Type B pancreatic cell (in vitro differentiated cells): Measurements from ENCODE around the gene TMPRSS7. TPM values are rescaled to one million over a fixed set of nuclear protein-coding genes. Genes with fewer than 3 reads are reported as not detected.
A peak's percentile ranks its signal among the peaks of the same experiment; 100 is the strongest.

Source experiments
- DNase-seq: peaks from one replicate; pipeline ENCODE4 v3.0.0; 2021; ENCODE audit warnings: mixed read lengths; ENCODE audit not compliant: unreplicated experiment; ENCODE audit errors: extremely low spot score
- H3K27ac Mint-ChIP-seq: 2 replicates; pipeline ENCODE4 v1.8.0; 2021; ENCODE audit warnings: mild to moderate bottlenecking, mixed read lengths
- H3K27me3 Mint-ChIP-seq: 2 replicates; pipeline ENCODE4 v1.8.0; 2021; ENCODE audit warnings: mixed read lengths
- H3K36me3 Mint-ChIP-seq: 2 replicates; pipeline ENCODE4 v1.8.0; 2021; ENCODE audit warnings: mixed read lengths
- H3K4me1 Mint-ChIP-seq: one replicate; pipeline ENCODE4 v1.8.0; 2021; ENCODE audit warnings: mixed read lengths; ENCODE audit not compliant: unreplicated experiment
- H3K4me3 Mint-ChIP-seq: 2 replicates; pipeline ENCODE4 v1.8.0; 2021; ENCODE audit warnings: mild to moderate bottlenecking, mixed read lengths
- H3K9me3 Mint-ChIP-seq: 2 replicates; pipeline ENCODE4 v1.8.0; 2021; ENCODE audit warnings: mixed read lengths
- total RNA-seq: library from RNA; stranded (reverse); gene quantifications from 2 replicates; pipeline ENCODE4 v1.2.1, GENCODE V29; 2021; ENCODE audit warnings: low replicate concordance
- TF ChIP-seq, protein P1 (sequence below): fragments of 200-600 bp; sonication (generic); conservative IDR thresholded peaks from 2 replicates; pipeline ENCODE4 v1.5.0; 2021; ENCODE audit warnings: antibody characterized with exemption, mild to moderate bottlenecking

TMPRSS7 gene
- total RNA-seq, 1 donor from 2014 or later, result 0.48 TPM

DNA sequence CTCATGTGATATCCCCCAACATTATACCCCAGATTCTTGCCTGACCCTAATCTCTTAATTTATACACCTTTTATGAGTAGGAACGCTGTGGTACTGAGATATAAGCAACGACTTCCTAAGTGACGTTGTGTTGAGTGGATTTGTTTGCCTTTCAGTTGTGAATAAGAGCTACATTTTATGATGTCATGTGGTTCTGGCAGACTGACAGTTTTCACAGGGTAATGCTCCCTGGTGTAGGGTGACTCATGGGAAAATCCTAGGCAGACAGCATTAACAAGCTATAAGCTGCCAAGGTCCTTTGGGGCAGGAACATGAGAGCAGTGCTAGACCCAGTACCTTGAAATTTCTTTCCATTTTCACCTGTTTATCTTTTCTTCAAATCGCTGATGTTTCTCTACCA is 62.8 kb downstream of the TMPRSS7 start:
- TF ChIP-seq, protein P1, sequence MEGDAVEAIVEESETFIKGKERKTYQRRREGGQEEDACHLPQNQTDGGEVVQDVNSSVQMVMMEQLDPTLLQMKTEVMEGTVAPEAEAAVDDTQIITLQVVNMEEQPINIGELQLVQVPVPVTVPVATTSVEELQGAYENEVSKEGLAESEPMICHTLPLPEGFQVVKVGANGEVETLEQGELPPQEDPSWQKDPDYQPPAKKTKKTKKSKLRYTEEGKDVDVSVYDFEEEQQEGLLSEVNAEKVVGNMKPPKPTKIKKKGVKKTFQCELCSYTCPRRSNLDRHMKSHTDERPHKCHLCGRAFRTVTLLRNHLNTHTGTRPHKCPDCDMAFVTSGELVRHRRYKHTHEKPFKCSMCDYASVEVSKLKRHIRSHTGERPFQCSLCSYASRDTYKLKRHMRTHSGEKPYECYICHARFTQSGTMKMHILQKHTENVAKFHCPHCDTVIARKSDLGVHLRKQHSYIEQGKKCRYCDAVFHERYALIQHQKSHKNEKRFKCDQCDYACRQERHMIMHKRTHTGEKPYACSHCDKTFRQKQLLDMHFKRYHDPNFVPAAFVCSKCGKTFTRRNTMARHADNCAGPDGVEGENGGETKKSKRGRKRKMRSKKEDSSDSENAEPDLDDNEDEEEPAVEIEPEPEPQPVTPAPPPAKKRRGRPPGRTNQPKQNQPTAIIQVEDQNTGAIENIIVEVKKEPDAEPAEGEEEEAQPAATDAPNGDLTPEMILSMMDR, result no peak

DNA sequence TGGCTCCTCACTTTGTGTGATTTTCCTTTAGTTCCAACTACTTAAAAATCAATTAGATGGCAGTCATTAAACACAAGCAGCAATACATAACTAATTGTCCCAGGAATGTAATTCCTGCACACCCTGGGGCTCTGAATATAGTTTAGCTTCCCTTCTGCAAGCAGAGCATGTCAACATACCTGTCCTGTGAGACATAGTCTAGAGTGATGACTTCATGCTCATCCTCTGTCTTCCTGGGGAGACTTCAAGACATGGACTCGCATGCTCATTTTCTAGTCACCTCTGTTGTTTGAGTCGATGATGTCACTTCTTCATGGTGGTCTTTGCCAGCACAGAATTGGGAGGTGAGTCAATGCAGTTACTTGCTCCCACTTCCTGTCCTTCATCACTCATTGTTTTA is 67.4 kb downstream of the TMPRSS7 start:
- no peak for DNase-seq
- Mint-ChIP-seq H3K27ac (no peak overlapping the region), H3K27me3 (no peaks in the 10 kb centered on the region)

More for the DNA sequence above, 62.8 kb downstream of the TMPRSS7 start:
- peaks cover 15% of the 10 kb centered on the region for H3K36me3 Mint-ChIP-seq
- H3K9me3 Mint-ChIP-seq, result peaks cover 10% of the 10 kb centered on the region
- H3K4me3 Mint-ChIP-seq, result no peak overlapping the region
- H3K27ac Mint-ChIP-seq, result no peak overlapping the region
- H3K4me1 Mint-ChIP-seq, result peaks cover 18% of the 10 kb centered on the region
- H3K27me3 Mint-ChIP-seq, result no peaks in the 10 kb centered on the region
- DNase-seq, result no peak

DNA sequence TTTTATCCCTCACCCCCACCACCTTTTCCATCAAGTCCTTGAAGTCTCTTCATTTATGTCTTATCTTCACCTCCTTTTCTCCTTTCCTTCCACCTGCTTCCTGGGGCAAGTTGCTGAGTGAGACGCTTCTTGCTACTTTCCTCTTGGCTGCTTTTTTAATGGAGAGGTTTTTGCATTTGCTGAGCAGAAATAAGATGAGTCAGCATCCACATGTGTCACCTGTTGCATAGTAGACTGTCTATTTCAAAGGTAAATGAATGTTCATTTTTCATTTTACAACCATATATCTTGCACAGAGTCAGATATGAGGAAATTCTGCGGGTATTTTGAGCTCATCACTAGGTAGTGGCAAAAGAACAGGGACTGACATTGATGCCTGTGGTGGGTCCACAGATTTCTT is 70.2 kb downstream of the TMPRSS7 start:
- Mint-ChIP-seq H3K36me3 (peaks cover 4% of the 10 kb centered on the region), H3K9me3 (no peaks in the 10 kb centered on the region), H3K4me3 (no peak overlapping the region), H3K27ac (peak overlapping the region; percentile 37), H3K4me1 (peaks cover 12% of the 10 kb centered on the region), H3K27me3 (no peaks in the 10 kb centered on the region)
- no peak for DNase-seq
- TF ChIP-seq, protein P1, result no peak

More for the DNA sequence above, 67.4 kb downstream of the TMPRSS7 start:
- TF ChIP-seq, protein P1, result no peak
- no peak overlapping the region for H3K4me3 Mint-ChIP-seq
- peaks cover 6% of the 10 kb centered on the region for H3K9me3 Mint-ChIP-seq
- H3K36me3 Mint-ChIP-seq, result peaks cover 7% of the 10 kb centered on the region
- peaks cover 7% of the 10 kb centered on the region for H3K4me1 Mint-ChIP-seq

DNA sequence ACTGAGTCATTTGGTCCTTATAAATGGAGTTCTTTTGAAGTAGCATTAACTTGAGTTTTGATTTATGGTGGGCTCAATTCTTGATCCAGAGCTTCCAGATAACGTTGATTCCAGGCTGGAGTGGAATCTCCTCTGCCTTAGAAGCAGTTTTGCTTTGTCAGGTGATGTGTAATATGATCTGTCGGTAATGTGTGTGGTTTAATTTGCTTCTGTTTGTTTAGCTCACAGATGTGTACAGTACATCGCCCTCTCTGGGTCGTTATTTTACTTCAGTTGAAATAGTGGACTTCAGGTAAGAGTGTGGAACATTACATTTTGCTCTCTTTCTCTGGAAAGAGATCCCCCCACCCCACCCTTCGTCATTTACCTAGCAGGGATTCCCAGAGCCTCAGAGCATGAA is 74.8 kb downstream of the TMPRSS7 start:
- H3K4me1 Mint-ChIP-seq, result peaks cover 10% of the 10 kb centered on the region
- TF ChIP-seq, protein P1, result no peak
- no peaks in the 10 kb centered on the region for H3K9me3 Mint-ChIP-seq
- no peak overlapping the region for H3K27ac Mint-ChIP-seq
- H3K27me3 Mint-ChIP-seq, result no peaks in the 10 kb centered on the region
- DNase-seq, result no peak
- no peak overlapping the region for H3K4me3 Mint-ChIP-seq
- H3K36me3 Mint-ChIP-seq, result peaks cover 14% of the 10 kb centered on the region

DNA sequence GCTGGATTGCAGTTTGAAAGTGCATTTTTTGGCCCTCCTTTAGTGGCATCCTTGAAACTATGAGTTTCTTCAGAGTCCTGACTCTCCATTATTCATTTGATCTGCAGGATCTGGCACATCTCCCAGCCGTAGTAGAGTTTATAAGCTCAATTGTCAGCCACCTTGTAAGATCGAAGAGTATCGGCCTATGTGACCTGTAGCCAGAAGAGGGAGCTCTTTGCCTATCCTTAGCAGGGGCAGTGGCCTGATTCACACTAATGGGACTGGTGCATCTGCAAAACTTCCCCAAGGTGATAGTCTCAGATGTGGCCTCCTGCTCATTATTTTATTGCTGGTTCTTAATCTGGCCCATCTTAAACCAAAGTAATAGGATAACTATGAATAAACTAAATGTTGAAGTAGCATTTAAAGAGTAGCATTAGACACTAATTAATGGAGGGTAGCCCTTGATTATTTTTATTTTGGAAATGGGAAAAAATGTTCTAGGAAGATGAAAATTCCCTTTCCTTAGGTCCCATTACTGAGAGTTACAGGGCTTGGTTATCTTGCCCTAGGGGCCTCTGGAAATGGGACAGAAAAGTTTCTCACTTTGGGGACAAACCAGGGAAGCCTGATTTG is 77.4 kb downstream of the TMPRSS7 start:
- no peaks in the 10 kb centered on the region for H3K27me3 Mint-ChIP-seq
- no peak overlapping the region for H3K27ac Mint-ChIP-seq
- TF ChIP-seq, protein P1, result peak; percentile 91
- H3K4me1 Mint-ChIP-seq, result peaks cover 10% of the 10 kb centered on the region
- DNase-seq, result no peak
- no peaks in the 10 kb centered on the region for H3K9me3 Mint-ChIP-seq
- H3K4me3 Mint-ChIP-seq, result no peak overlapping the region
- peaks cover 13% of the 10 kb centered on the region for H3K36me3 Mint-ChIP-seq
